Measurements from ENCODE around the gene PRSS21.

The PRSS21 gene

DNA sequence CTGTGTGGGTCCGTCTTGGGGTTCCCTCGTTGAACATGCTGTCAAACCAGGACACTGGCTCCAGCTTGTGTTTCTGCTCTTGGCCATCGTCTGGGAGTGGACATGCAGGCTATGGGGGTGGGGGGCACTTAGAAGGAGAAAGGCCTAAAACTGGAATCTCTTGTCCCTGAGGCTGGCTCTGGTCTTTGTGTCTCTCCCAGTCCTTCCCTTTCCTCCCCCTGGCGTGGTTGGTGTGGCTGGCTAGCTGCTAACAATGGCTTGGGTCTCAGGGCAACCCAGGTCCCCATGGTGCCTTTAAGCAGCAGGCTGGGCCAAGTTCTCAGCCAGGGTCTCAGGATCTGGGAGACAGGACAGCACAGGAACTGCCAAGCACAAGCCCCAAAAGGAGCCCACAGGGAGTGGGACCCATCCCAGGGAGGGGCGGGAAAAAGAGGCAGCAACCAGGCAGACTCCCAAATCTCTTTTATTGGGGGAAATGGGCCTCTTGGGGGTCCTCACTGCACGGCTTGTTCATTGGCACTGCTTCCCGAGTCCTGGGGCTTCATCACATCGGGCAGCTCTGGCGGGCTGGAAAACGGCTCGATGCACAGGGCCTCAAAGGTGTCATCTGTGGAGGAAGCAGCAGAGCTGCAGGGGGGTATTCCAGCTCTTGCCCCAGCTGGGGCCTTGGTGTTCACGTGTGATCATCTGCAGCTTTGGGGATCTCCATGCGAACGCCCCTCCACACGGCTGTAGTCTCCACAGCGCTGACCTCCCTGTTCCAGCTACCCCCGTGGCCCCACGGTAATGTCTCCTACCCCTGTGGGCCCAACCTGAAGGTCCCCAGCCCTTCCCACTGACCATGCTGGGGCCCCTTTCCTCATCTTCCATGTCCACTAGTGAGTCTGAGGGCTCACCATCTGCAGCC is 45.3 kb upstream of the PRSS21 start:
- TF ChIP-seq, protein P1, sequence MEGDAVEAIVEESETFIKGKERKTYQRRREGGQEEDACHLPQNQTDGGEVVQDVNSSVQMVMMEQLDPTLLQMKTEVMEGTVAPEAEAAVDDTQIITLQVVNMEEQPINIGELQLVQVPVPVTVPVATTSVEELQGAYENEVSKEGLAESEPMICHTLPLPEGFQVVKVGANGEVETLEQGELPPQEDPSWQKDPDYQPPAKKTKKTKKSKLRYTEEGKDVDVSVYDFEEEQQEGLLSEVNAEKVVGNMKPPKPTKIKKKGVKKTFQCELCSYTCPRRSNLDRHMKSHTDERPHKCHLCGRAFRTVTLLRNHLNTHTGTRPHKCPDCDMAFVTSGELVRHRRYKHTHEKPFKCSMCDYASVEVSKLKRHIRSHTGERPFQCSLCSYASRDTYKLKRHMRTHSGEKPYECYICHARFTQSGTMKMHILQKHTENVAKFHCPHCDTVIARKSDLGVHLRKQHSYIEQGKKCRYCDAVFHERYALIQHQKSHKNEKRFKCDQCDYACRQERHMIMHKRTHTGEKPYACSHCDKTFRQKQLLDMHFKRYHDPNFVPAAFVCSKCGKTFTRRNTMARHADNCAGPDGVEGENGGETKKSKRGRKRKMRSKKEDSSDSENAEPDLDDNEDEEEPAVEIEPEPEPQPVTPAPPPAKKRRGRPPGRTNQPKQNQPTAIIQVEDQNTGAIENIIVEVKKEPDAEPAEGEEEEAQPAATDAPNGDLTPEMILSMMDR (IDR thresholded peaks at IDR 0.05; ENCODE audit: low read depth, low read length) = no peak
- no peak overlapping the region for H3K4me3 ChIP-seq (ENCODE audit: low read depth, low read length)

DNA sequence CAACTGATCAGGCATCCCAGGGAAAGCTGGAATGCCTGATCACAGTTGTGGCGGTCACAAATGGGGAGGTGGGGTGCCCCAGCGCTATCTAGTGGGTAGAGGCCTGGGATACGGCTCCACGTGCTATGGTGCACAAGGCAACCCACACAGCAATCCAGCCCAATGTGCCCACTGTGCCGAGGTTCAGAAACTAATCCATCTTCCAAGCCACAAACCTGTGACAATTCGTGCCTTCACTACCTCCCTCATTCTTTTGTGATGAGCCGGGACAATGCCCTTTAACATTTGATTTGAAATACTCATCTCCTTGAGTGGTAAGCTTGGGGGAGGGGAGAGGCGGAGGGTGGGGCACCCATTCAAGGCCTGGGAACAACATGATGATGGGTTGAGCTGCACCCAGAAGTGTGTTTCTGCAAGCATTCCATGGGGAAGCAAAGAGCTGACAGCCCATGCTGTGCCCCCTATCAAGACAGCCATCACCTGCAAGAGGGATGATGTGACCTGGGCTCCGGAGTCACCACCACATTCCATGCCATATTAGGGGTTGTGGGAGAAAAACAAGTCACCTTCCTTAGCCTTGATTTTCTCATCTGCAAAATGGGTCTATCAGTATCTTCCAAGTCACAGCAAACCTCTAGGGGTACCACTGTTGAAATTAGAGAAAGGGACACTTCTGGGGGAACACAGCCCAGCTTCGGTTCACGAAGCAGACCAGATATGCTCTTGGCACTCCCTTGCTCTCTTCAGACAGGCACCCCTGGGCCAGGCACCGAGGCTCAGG is 43.7 kb upstream of the PRSS21 start:
- no peak overlapping the region for H3K4me3 ChIP-seq (ENCODE audit: low read depth, low read length)
- TF ChIP-seq, protein P1 (IDR thresholded peaks at IDR 0.05; ENCODE audit: low read depth, low read length) = no peak

DNA sequence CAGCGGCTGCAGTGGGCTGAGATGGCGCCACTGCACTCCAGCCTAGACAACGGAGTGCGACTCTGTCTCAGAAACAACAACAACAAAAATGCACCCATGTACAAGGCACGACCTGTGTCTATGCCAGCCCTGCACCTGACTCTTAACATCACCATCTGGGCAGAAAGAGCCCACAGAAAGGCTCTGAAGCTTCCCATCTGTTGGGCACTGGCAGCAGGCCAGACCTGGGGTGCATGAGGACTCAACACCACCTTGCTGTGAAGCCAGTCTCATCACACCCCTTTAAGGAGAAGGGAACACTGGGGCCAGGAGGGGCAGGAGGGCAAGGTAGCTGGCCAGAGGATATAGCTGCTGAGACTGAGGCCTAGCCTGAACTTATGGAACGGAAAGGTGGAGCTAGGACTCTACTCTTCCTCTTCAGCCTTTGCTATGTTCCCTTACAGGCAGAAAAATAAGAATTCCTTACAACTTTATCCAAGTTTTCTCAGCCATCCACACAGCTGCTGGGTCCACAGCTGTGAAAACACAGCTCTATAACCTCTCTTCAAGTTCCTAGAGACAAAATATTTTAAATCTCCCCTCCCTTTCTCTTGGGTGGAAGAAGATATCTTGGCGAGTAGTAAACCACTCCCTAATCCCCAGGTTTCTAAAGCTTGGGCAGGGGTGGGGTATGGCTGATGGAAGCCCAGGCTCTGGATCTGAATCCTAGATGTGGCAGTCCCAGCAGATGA is 42.7 kb upstream of the PRSS21 start:
- TF ChIP-seq, protein P1 (IDR thresholded peaks at IDR 0.05; ENCODE audit: low read depth, low read length) = no peak
- no peak overlapping the region for H3K4me3 ChIP-seq (ENCODE audit: low read depth, low read length)

DNA sequence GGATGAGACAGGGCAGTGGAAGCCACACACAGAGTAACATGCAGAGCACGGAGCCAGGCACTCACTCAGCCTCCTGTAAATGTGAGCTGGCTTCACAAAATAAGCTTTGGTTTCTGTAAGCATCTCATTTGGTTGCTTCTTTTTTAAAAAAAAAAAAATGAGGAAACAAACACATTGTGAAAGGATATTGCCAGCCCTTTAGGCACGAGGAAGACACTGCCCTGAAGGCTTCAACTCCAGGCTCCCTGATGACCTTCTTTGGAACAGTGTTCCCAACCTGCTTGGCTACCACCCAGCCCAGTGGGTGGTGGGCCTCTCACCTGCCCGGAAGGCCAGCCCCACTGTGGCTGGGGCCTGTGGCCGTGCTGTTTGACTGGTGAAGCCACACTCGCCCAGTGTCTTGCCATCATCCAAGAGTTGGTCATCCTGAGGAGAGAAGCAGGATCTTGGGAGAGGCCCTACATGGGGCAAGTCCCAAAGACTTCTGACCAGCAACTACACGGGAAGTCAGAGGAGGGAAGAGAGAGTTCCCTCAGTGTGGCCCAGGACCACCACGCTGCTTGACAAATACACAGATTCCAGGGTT is 41.8 kb upstream of the PRSS21 start:
- H3K4me3 ChIP-seq (ENCODE audit: low read depth, low read length) = no peak overlapping the region
- TF ChIP-seq, protein P1 (IDR thresholded peaks at IDR 0.05; ENCODE audit: low read depth, low read length) = no peak

DNA sequence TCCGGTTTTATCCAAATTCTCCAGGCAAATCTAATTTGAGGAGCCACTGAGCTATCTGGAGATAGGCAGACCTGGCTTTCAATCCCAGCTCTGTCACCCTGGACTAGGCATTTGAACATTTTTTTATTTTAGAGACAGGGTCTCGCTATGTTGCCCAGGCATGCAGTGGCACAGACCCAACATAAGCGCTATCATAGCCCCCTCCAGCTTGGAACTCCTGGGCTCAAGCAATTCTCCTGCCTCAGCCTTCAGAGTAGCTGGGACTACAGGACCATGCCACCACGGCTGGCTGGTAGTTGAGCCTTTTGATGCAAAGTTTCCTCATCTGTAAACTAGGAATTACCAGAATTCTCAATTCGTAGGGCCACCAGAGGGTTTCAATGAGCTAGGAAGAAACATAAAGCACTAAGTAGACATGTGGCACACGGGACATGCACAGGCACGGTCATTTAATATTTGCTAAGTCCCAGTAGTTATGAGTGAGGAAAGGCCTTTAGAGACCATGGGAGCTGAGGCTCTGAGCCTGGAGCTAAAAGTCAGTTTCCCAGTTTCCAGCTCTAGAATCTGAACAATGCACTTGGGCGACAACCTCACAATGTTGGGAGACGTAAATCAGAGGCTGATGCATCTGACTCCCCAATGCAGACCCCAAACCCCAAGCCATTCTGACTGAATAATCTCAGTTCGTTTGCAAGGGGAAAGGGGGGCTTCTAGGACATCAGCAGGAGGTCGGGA is 41.1 kb upstream of the PRSS21 start:
- peak overlapping the region; percentile 88 for H3K4me3 ChIP-seq (ENCODE audit: low read depth, low read length)
- TF ChIP-seq, protein P1 (IDR thresholded peaks at IDR 0.05; ENCODE audit: low read depth, low read length) = no peak

DNA sequence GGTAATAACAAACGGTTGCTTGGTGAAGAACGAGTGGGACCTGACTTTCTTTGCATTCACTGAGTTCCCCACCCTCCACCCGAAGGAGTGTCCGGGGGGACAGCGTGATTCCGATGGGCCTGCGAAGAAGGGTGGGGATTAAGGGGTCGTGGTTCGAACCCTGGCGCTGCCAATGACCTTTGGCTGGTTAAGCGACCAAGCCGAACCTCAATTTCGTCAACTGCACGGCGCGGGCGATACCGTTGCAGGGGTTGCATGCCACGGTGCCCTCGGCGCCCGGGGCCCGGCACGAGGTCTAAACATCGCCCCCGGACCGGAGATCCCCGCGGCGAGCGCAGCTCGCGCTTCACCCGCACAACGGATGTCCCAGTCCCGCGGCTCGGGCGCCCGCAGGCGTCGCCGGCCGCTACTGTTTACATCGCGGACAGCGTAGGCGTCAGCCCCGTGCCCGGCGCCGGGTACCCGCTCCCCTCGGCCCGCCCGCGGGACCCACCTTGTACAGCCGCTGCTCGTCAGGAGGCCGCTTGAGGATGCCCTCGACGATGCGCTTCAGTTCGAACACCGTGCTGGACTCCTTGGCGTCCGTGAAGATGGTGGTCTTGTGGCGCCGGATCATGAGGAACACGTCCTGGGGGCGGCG is 40.4 kb upstream of the PRSS21 start:
- peak overlapping the region; percentile 88 for H3K4me3 ChIP-seq (ENCODE audit: low read depth, low read length)
- TF ChIP-seq, protein P1 (IDR thresholded peaks at IDR 0.05; ENCODE audit: low read depth, low read length) = no peak
